ENCODE data around the gene EXOC8.

Gene EXOC8

GRCh38 chr1:231337472-231338269, at the start of gene EXOC8:
Gene EXOC8, minus strand, starts transcription at chr1:231337852. Its CDS starts 107 bp downstream, at chr1:231337745.
- DNase-seq = peak; percentile 95 to 96

GRCh38 chr1:231386466-231386865, 48.8 kb upstream of the EXOC8 start:
- no peak for DNase-seq

GRCh38 chr1:231385416-231385748, 47.7 kb upstream of the EXOC8 start:
- DNase-seq = no peak

- DNase-seq = no peak
These were observed 47.2 kb upstream of the EXOC8 start for GRCh38 chr1:231384696-231385415.

- no peak for DNase-seq
These were observed 45.7 kb upstream of the EXOC8 start for GRCh38 chr1:231383159-231383860.

- DNase-seq = no peak
These were observed 44.8 kb upstream of the EXOC8 start for GRCh38 chr1:231382426-231382825.

GRCh38 chr1:231381729-231382128, 44.1 kb upstream of the EXOC8 start:
- no peak for DNase-seq

- DNase-seq = no peak
These were observed 39.4 kb upstream of the EXOC8 start for GRCh38 chr1:231376875-231377549.

- no peak for DNase-seq
These were observed 38.4 kb upstream of the EXOC8 start for GRCh38 chr1:231376101-231376500.

GRCh38 chr1:231374394-231374793, 36.7 kb upstream of the EXOC8 start:
- no peak for DNase-seq

- no peak for DNase-seq
These were observed 34.8 kb upstream of the EXOC8 start for GRCh38 chr1:231372501-231372900.

GRCh38 chr1:231369282-231369681, 31.6 kb upstream of the EXOC8 start:
- DNase-seq = no peak

- no peak for DNase-seq
These were observed 26.5 kb upstream of the EXOC8 start for GRCh38 chr1:231364192-231364591.

GRCh38 chr1:231363624-231364023, 26.0 kb upstream of the EXOC8 start:
- DNase-seq = no peak

- DNase-seq = no peak
These were observed 24.7 kb upstream of the EXOC8 start for GRCh38 chr1:231362325-231362724.

GRCh38 chr1:231359113-231359512, 21.5 kb upstream of the EXOC8 start:
- no peak for DNase-seq

- peak in 1 of 2 experiments; percentile 25 for DNase-seq
These were observed 20.2 kb upstream of the EXOC8 start for GRCh38 chr1:231357831-231358354.

GRCh38 chr1:231357187-231357772, 19.6 kb upstream of the EXOC8 start:
- DNase-seq = no peak

GRCh38 chr1:231355171-231355570, 17.5 kb upstream of the EXOC8 start:
- no peak for DNase-seq

GRCh38 chr1:231354330-231355020, 16.8 kb upstream of the EXOC8 start:
- DNase-seq = no peak

GRCh38 chr1:231353086-231353485, 15.4 kb upstream of the EXOC8 start:
- DNase-seq = no peak

- no peak for DNase-seq
These were observed 14.2 kb upstream of the EXOC8 start for GRCh38 chr1:231351816-231352215.

All from stimulated activated CD4-positive, alpha-beta T cell treated with anti-CD3 and anti-CD28 coated beads, Interleukin-4, amount 100 ng/mL, for 4 hours (primary cell).